IPS-18a (cell line): ENCODE results near the gene IKZF4.

ENCODE experiments used
- H3K27ac ChIP-seq: one replicate; pipeline ENCODE4 v1.5.1; 2013; ENCODE audit warnings: low read length
- H3K27me3 ChIP-seq: one replicate; pipeline ENCODE4 v1.6.1; 2013; ENCODE audit warnings: mild to moderate bottlenecking, low read length; ENCODE audit not compliant: control insufficient read depth, insufficient read depth
- H3K36me3 ChIP-seq: one replicate; pipeline ENCODE4 v1.6.1; 2013; ENCODE audit warnings: low read depth, low read length; ENCODE audit not compliant: control insufficient read depth
- H3K4me1 ChIP-seq: one replicate; pipeline ENCODE4 v1.6.1; 2013; ENCODE audit warnings: low read depth, low read length; ENCODE audit not compliant: control insufficient read depth
- H3K4me3 ChIP-seq: one replicate; pipeline ENCODE4 v1.5.1; 2013; ENCODE audit warnings: low read length
- H3K9ac ChIP-seq: one replicate; pipeline ENCODE4 v1.6.1; 2013; ENCODE audit warnings: mild to moderate bottlenecking, low read length, moderate library complexity
- H3K9me3 ChIP-seq: one replicate; pipeline ENCODE4 v1.6.1; 2013; ENCODE audit warnings: low read depth, low read length; ENCODE audit not compliant: control insufficient read depth

The IKZF4 gene

DNA sequence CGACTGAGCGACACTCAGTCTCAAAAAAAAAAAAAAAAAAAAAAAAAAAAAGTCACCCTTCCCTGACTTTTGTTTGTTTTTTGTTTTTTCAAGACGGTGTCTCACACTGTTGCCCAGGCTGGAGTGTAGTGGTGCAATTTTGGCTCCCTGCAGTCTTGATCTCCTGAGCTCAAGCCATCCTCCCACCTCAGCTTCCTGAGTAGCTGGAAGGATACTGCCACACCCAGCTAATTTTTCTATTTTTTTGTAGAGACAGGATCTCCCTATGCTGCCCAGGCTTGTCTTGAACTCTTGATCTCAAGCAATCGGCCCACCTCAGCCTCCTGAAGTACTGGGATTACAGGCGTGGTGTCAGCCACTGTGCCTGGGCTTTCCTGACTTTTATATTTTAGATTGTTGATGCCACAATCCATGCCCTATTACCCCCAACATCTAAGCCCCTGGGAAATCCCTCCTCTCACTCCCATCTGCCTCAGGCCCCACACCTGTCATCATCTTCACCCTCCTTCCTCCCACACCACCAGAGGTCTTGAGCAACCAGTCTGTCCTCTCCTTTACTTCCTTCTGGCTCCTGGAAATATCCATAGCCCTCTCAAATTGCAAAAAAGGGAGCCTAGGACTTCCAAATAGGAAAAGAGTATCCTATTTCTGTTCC, 7.8 kb downstream of the IKZF4 start:
- H3K27me3 ChIP-seq: no peaks in the 10 kb centered on the region
- no peaks in the 10 kb centered on the region for H3K9me3 ChIP-seq
- no peaks in the 10 kb centered on the region for H3K4me1 ChIP-seq
- H3K36me3 ChIP-seq: peaks cover 47% of the 10 kb centered on the region
- no peak overlapping the region for H3K9ac ChIP-seq
- H3K4me3 ChIP-seq: no peak overlapping the region
- H3K27ac ChIP-seq: no peak overlapping the region

DNA sequence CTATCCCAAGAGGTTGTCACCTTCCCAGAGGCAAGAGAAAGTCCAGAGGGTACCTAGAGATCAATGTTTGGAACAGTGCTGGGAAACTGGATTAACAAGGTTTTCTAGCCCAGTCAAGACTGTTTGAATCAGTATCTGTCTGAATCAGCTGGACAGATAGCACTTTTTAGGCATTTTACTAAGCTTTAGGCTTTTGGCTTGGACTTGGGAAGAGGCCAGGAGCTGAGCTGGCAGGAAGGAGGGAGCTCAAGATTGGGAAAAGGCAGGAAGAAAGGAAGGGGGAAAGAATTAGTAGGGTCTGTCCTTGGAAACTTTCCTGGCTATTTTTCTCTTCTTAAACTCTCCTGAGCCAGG, 8.3 kb downstream of the IKZF4 start:
- no peak overlapping the region for H3K27ac ChIP-seq
- H3K4me1 ChIP-seq: no peaks in the 10 kb centered on the region
- H3K9ac ChIP-seq: no peak overlapping the region
- H3K27me3 ChIP-seq: no peaks in the 10 kb centered on the region
- H3K9me3 ChIP-seq: no peaks in the 10 kb centered on the region
- H3K4me3 ChIP-seq: no peak overlapping the region
- peaks cover 47% of the 10 kb centered on the region for H3K36me3 ChIP-seq

DNA sequence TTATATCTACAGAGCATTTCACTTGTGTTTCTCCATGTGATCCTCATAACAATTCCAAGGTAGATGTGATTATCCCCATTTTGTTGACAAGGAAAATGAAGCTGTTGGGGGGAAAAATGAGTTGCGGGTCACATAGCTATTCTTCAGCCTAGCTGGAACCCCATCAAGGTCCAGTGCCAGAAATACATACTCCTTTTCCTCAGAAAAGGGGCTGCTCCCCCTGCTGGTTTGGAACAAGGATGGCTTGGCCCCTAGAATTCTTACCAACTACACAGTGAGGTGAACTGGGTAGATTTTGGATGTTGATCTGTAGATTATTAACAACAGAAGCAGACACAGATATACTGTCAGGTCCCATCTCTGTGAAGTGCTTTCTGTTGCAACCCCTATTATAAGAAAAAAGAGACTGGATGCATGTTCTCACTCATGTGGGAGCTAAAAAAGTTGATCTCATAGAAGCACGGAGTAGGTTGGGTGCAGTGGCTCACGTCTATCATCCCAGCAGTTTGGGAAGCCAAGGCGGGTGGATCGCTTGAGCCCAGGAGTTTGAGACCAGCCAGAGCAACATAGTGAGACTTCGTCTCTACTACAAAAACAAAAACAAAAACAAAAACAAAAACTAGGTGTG, 8.9 kb downstream of the IKZF4 start:
- H3K9ac ChIP-seq: no peak overlapping the region
- H3K4me1 ChIP-seq: no peaks in the 10 kb centered on the region
- no peak overlapping the region for H3K27ac ChIP-seq
- H3K27me3 ChIP-seq: no peaks in the 10 kb centered on the region
- peaks cover 47% of the 10 kb centered on the region for H3K36me3 ChIP-seq
- no peak overlapping the region for H3K4me3 ChIP-seq
- no peaks in the 10 kb centered on the region for H3K9me3 ChIP-seq

DNA sequence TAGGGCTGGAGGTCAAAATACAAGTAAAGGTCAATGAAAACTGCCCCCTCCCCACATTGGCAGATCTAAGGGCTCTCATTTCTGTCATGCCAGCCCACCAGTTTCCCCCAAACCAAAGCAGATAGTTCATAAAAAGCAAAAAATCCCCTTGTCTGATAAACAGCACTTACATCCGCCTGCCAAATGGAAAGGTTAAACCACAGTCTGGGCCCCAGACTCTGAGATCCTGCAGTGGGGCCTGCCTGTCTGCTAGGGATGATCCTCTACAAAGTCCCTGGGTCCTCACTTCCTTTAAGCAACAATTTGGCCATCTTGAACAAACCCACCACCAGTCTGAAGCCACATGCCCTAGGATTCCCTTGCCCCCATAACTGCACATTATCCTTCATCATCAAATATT, 11.1 kb downstream of the IKZF4 start:
- H3K9me3 ChIP-seq: no peaks in the 10 kb centered on the region
- H3K4me3 ChIP-seq: no peak overlapping the region
- no peak overlapping the region for H3K9ac ChIP-seq
- H3K4me1 ChIP-seq: no peaks in the 10 kb centered on the region
- H3K36me3 ChIP-seq: peaks cover 48% of the 10 kb centered on the region
- no peak overlapping the region for H3K27ac ChIP-seq
- H3K27me3 ChIP-seq: no peaks in the 10 kb centered on the region

DNA sequence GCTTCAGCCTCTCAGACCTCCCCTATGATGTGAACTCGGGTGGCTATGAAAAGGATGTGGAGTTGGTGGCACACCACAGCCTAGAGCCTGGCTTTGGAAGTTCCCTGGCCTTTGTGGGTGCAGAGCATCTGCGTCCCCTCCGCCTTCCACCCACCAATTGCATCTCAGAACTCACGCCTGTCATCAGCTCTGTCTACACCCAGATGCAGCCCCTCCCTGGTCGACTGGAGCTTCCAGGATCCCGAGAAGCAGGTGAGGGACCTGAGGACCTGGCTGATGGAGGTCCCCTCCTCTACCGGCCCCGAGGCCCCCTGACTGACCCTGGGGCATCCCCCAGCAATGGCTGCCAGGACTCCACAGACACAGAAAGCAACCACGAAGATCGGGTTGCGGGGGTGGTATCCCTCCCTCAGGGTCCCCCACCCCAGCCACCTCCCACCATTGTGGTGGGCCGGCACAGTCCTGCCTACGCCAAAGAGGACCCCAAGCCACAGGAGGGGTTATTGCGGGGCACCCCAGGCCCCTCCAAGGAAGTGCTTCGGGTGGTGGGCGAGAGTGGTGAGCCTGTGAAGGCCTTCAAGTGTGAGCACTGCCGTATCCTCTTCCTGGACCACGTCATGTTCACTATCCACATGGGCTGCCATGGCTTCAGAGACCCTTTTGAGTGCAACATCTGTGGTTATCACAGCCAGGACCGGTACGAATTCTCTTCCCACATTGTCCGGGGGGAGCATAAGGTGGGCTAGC, 13.9 kb downstream of the IKZF4 start:
- Histone ChIP-seq H3K27ac (no peak overlapping the region), H3K36me3 (peaks cover 34% of the 10 kb centered on the region), H3K4me1 (no peaks in the 10 kb centered on the region)

DNA sequence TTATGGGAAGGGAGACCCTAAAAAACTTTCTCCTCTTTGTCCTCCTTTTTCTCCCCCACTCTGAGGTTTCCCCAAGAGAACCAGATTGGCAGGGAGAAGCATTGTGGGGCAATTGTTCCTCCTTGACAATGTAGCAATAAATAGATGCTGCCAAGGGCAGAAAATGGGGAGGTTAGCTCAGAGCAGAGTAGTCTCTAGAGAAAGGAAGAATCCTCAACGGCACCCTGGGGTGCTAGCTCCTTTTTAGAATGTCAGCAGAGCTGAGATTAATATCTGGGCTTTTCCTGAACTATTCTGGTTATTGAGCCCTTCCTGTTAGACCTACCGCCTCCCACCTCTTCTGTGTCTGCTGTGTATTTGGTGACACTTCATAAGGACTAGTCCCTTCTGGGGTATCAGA, 16.3 kb downstream of the IKZF4 start:
- no peak overlapping the region for H3K27ac ChIP-seq
- peaks cover 29% of the 10 kb centered on the region for H3K36me3 ChIP-seq
- H3K9ac ChIP-seq: no peak overlapping the region
- no peaks in the 10 kb centered on the region for H3K9me3 ChIP-seq
- no peaks in the 10 kb centered on the region for H3K27me3 ChIP-seq
- no peak overlapping the region for H3K4me3 ChIP-seq
- H3K4me1 ChIP-seq: no peaks in the 10 kb centered on the region

More for the DNA sequence above, 13.9 kb downstream of the IKZF4 start:
- Histone ChIP-seq H3K27me3 (no peaks in the 10 kb centered on the region), H3K9me3 (no peaks in the 10 kb centered on the region), H3K4me3 (no peak overlapping the region), H3K9ac (no peak overlapping the region)

DNA sequence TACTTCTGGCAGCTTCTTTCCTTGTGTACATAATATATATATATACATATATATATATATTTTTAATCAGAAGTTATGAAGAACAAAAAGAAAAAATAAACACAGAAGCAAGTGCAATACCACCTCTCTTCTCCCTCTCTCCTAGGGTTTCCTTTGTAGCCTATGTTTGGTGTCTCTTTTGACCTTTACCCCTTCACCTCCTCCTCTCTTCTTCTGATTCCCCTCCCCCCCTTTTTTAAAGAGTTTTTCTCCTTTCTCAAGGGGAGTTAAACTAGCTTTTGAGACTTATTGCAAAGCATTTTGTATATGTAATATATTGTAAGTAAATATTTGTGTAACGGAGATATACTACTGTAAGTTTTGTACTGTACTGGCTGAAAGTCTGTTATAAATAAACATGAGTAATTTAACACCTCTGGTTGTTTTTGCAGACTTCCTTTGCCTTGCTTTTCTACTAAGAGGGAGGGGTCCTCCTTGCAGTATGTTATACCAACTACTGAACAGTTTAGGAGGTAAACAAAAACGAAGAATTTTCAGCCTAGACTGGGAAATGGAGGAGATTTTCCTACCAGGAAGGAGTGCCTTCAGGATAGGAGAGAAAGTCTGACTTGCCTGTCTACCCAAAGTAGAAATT, 17.3 kb downstream of the IKZF4 start:
- peaks cover 25% of the 10 kb centered on the region for H3K36me3 ChIP-seq
- no peak overlapping the region for H3K9ac ChIP-seq
- peaks cover 3% of the 10 kb centered on the region for H3K4me1 ChIP-seq
- no peaks in the 10 kb centered on the region for H3K9me3 ChIP-seq
- no peak overlapping the region for H3K27ac ChIP-seq
- no peak overlapping the region for H3K4me3 ChIP-seq
- no peaks in the 10 kb centered on the region for H3K27me3 ChIP-seq

DNA sequence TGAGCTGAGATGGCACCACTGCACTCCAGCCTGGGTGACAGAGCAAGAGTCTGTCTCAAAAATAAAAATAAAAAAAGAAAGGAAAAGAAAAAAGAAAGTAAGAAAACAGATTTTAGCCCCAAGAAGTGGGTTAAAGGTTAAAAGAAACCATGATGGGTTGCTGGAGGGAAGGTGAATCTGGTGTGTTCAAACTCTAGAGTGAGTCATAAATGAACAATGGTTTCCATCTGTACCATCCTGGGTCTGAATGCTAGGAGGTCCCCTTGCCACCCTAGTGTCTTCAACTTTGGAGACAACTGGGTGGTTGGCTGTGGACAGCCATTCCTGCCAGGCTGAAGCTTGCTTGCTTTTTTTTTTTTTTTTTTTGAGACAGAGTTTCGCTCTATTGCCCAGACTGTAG, 19.3 kb downstream of the IKZF4 start:
- Histone ChIP-seq H3K4me3 (no peak overlapping the region), H3K27ac (no peak overlapping the region), H3K9me3 (no peaks in the 10 kb centered on the region), H3K9ac (no peak overlapping the region), H3K36me3 (peaks cover 33% of the 10 kb centered on the region), H3K4me1 (peaks cover 8% of the 10 kb centered on the region), H3K27me3 (no peaks in the 10 kb centered on the region)

DNA sequence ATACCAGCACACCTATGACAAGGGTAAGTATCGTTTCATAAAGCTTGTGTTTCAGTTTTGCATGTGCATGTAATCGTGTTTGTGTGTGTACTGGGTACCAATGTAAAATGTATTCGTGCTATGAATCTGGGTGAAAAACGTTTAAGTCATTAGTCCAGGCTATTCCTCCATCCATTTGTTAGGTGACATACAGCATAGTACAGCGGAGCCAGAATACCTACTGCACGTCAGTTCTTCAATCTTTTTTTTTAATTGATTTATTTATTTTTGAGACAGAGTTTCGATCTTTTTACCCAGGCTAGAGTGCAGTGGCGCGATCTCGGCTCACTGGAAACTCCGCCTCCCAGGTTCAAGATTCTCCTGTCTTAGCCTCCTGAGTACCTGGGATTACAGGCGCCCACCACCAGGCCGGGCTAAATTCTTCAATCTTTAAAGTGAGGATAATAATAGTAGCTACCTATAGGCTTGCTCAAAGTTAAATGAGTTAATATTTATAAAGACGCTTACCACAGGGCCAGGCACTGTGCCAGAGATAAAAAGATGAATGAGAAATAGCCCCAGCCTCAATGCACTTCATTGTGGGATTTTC, 20.2 kb downstream of the IKZF4 start:
- H3K9me3 ChIP-seq: no peaks in the 10 kb centered on the region
- peak overlapping the region; percentile 57 for H3K27ac ChIP-seq
- peak overlapping the region; percentile 62 for H3K9ac ChIP-seq
- H3K4me3 ChIP-seq: peak overlapping the region; percentile 97
- H3K36me3 ChIP-seq: peaks cover 30% of the 10 kb centered on the region
- H3K27me3 ChIP-seq: no peaks in the 10 kb centered on the region
- peaks cover 8% of the 10 kb centered on the region for H3K4me1 ChIP-seq

DNA sequence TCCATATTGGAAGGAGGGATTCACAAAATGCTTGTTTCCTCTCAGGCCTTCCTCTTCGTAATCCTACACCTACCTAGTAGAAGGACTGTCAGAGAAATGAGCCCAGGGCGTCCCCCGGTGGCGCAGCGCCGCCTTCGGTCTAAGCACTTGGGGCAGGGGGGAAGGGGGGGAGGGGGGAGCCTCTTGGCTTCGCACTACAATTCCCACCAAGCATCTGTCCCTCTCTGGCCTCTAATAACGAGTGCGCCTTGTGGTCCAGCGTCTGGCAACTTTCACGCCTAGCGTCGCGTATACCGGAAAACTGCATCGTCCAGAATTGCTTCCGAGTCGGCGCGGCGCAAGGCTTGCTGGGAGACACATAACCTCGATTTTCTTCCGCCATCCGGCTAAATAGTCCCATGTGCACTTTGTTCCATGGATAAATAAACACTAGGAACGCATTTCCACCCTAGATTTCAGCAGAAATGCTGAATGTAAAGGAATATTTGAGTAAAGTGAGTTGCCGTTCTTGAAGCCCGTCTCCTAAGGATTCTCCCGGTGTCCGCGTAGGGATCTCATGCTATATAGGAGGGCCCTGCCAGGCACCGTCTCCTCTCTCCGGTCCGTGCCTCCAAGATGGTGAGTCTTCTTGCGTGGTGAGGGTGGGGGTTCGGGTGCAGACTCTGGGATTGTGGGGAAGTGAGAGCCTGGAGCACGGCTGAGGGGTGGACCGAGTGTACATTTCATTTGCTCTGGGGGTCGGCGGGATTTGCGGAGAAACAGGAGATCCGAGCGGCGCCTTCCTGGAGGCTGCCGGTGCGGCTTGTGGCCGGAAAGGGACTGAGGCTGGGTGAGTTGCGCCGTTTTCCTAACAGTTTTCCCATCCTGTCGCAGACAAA, 20.9 kb downstream of the IKZF4 start, which contains the start of gene RPS26:
Gene RPS26, plus strand, starts transcription at position 367 of the 878 bp plus-strand sequence. Its CDS starts 249 bp downstream, at position 616.
- peaks cover 8% of the 10 kb centered on the region for H3K4me1 ChIP-seq
- H3K36me3 ChIP-seq: peaks cover 29% of the 10 kb centered on the region
- H3K9me3 ChIP-seq: no peaks in the 10 kb centered on the region
- H3K27ac ChIP-seq: peak within 1 kb of the TSS; percentile 90
- peak within 1 kb of the TSS; percentile 88 for H3K9ac ChIP-seq
- no peaks in the 10 kb centered on the region for H3K27me3 ChIP-seq
- peak within 1 kb of the TSS; percentile 97 for H3K4me3 ChIP-seq
